HUES64 (cell line): ENCODE data around the gene KIF5B.

Experiments
- H3K27ac ChIP-seq: 2 replicates; pipeline ENCODE4 v1.7.0; 2013; ENCODE audit warnings: low read depth, low read length, inconsistent platforms
- H3K27me3 ChIP-seq: 2 replicates; pipeline ENCODE4 v1.6.1; 2013; ENCODE audit warnings: mild to moderate bottlenecking, low read length; ENCODE audit not compliant: insufficient read depth
- H3K36me3 ChIP-seq: 2 replicates; pipeline ENCODE4 v1.6.1; 2013; ENCODE audit warnings: mild to moderate bottlenecking, low read length; ENCODE audit not compliant: insufficient read depth
- H3K4me1 ChIP-seq: 2 replicates; pipeline ENCODE4 v1.6.1; 2013; ENCODE audit warnings: mild to moderate bottlenecking, low read length, moderate library complexity; ENCODE audit not compliant: insufficient read depth
- H3K4me3 ChIP-seq: 2 replicates; pipeline ENCODE4 v1.5.1; 2013; ENCODE audit warnings: mild to moderate bottlenecking, low read length, moderate library complexity
- H3K9ac ChIP-seq: 2 replicates; pipeline ENCODE4 v1.6.1; 2013; ENCODE audit warnings: mild to moderate bottlenecking, low read depth, low read length
- H3K9me3 ChIP-seq: 2 replicates; pipeline ENCODE4 v1.6.1; 2013; ENCODE audit warnings: low read depth, low read length; ENCODE audit not compliant: insufficient read depth
- WGBS: fragments of 150-250, 120-280 bp; methylation state at CpG from one replicate; pipeline ENCODE4 v1.1.7; 2013; ENCODE audit warnings: missing lambda C conversion rate; 5-methylcytosine and 5-hydroxymethylcytosine counted together

KIF5B gene

GRCh38 chr10:32041290-32042028 lies 14.8 kb downstream of the KIF5B start:
- peaks cover 93% of the 10 kb centered on the region for H3K36me3 ChIP-seq
- H3K4me3 ChIP-seq = no peak overlapping the region
- no peaks in the 10 kb centered on the region for H3K27me3 ChIP-seq
- 100% methylated on average over 1 of the region's 1 CpG for WGBS
- H3K4me1 ChIP-seq = no peaks in the 10 kb centered on the region; the same call in 1 of the 2 replicates
- H3K9ac ChIP-seq = no peak overlapping the region
- H3K9me3 ChIP-seq = no peaks in the 10 kb centered on the region
- H3K27ac ChIP-seq = no peak overlapping the region

GRCh38 chr10:32039734-32040133 lies 16.5 kb downstream of the KIF5B start:
- Histone ChIP-seq H3K27me3 (no peaks in the 10 kb centered on the region), H3K9me3 (no peaks in the 10 kb centered on the region), H3K4me1 (no peaks in the 10 kb centered on the region; the same call in 1 of the 2 replicates), H3K27ac (no peak overlapping the region), H3K4me3 (no peak overlapping the region), H3K9ac (no peak overlapping the region), H3K36me3 (peaks cover 93% of the 10 kb centered on the region)
- 100% methylated on average over 1 of the region's 1 CpG for WGBS

GRCh38 chr10:32038777-32039176 lies 17.4 kb downstream of the KIF5B start:
- no peaks in the 10 kb centered on the region for H3K9me3 ChIP-seq
- 90% methylated on average over 3 of the region's 3 CpGs for WGBS
- H3K4me3 ChIP-seq = no peak overlapping the region
- H3K36me3 ChIP-seq = peaks cover 93% of the 10 kb centered on the region
- no peaks in the 10 kb centered on the region; the same call in 1 of the 2 replicates for H3K4me1 ChIP-seq
- no peaks in the 10 kb centered on the region for H3K27me3 ChIP-seq
- H3K9ac ChIP-seq = no peak overlapping the region
- no peak overlapping the region for H3K27ac ChIP-seq

GRCh38 chr10:32036922-32037321 lies 19.3 kb downstream of the KIF5B start:
- Histone ChIP-seq H3K9me3 (no peaks in the 10 kb centered on the region), H3K9ac (no peak overlapping the region), H3K27ac (no peak overlapping the region), H3K4me3 (no peak overlapping the region), H3K4me1 (no peaks in the 10 kb centered on the region; the same call in 1 of the 2 replicates), H3K27me3 (no peaks in the 10 kb centered on the region), H3K36me3 (peaks cover 95% of the 10 kb centered on the region)
- WGBS = 98% methylated on average over 3 of the region's 4 CpGs

- no peak overlapping the region for H3K4me3 ChIP-seq
- H3K27ac ChIP-seq = no peak overlapping the region
- 94% methylated on average over 1 of the region's 1 CpG for WGBS
- H3K36me3 ChIP-seq = peaks cover 98% of the 10 kb centered on the region
- no peaks in the 10 kb centered on the region for H3K9me3 ChIP-seq
- no peaks in the 10 kb centered on the region; the same call in 1 of the 2 replicates for H3K4me1 ChIP-seq
- H3K27me3 ChIP-seq = no peaks in the 10 kb centered on the region
- H3K9ac ChIP-seq = no peak overlapping the region
Observed at GRCh38 chr10:32035038-32035437, 21.2 kb downstream of the KIF5B start.

GRCh38 chr10:32033171-32033570 lies 23.1 kb downstream of the KIF5B start:
- Histone ChIP-seq H3K27ac (no peak overlapping the region), H3K4me3 (no peak overlapping the region), H3K27me3 (no peaks in the 10 kb centered on the region), H3K4me1 (no peaks in the 10 kb centered on the region), H3K9me3 (no peaks in the 10 kb centered on the region), H3K36me3 (peaks cover 98% of the 10 kb centered on the region), H3K9ac (no peak overlapping the region)
- WGBS = 87% methylated on average over 5 of the region's 5 CpGs

- no peaks in the 10 kb centered on the region for H3K4me1 ChIP-seq
- H3K27me3 ChIP-seq = no peaks in the 10 kb centered on the region
- no peak overlapping the region for H3K27ac ChIP-seq
- 95% methylated on average over 3 of the region's 4 CpGs for WGBS
- H3K4me3 ChIP-seq = no peak overlapping the region
- no peak overlapping the region for H3K9ac ChIP-seq
- peaks cover 99% of the 10 kb centered on the region for H3K36me3 ChIP-seq
- no peaks in the 10 kb centered on the region for H3K9me3 ChIP-seq
Observed at GRCh38 chr10:32031920-32032319, 24.3 kb downstream of the KIF5B start.

GRCh38 chr10:32031424-32031823 lies 24.8 kb downstream of the KIF5B start:
- Histone ChIP-seq H3K27me3 (no peaks in the 10 kb centered on the region), H3K4me3 (no peak overlapping the region), H3K9me3 (no peaks in the 10 kb centered on the region), H3K36me3 (peaks cover 99% of the 10 kb centered on the region), H3K4me1 (no peaks in the 10 kb centered on the region), H3K27ac (no peak overlapping the region), H3K9ac (no peak overlapping the region)
- 94% methylated on average over 6 of the region's 6 CpGs for WGBS

- H3K27ac ChIP-seq = no peak overlapping the region
- no peak overlapping the region for H3K4me3 ChIP-seq
- H3K9me3 ChIP-seq = no peaks in the 10 kb centered on the region
- H3K4me1 ChIP-seq = no peaks in the 10 kb centered on the region
- no CpG with 5 or more reads among the region's 1 CpG for WGBS
- H3K36me3 ChIP-seq = peaks cover 95% of the 10 kb centered on the region
- no peaks in the 10 kb centered on the region for H3K27me3 ChIP-seq
- no peak overlapping the region for H3K9ac ChIP-seq
Observed at GRCh38 chr10:32028710-32029109, 27.5 kb downstream of the KIF5B start.

GRCh38 chr10:32023264-32023663 lies 33.0 kb downstream of the KIF5B start:
- no peaks in the 10 kb centered on the region for H3K27me3 ChIP-seq
- no peaks in the 10 kb centered on the region for H3K4me1 ChIP-seq
- H3K27ac ChIP-seq = no peak overlapping the region
- H3K9me3 ChIP-seq = no peaks in the 10 kb centered on the region
- H3K36me3 ChIP-seq = peaks cover 96% of the 10 kb centered on the region
- WGBS = 89% methylated on average over 1 of the region's 1 CpG
- H3K9ac ChIP-seq = no peak overlapping the region
- no peak overlapping the region for H3K4me3 ChIP-seq

GRCh38 chr10:32017044-32017443 lies 39.2 kb downstream of the KIF5B start:
- Histone ChIP-seq H3K9me3 (no peaks in the 10 kb centered on the region), H3K36me3 (peaks cover 99% of the 10 kb centered on the region), H3K27me3 (no peaks in the 10 kb centered on the region), H3K4me1 (no peaks in the 10 kb centered on the region), H3K9ac (no peak overlapping the region), H3K27ac (no peak overlapping the region), H3K4me3 (no peak overlapping the region)
- 94% methylated on average over 11 of the region's 11 CpGs for WGBS

GRCh38 chr10:32015386-32015785 lies 40.8 kb downstream of the KIF5B start:
- Histone ChIP-seq H3K36me3 (peaks cover 99% of the 10 kb centered on the region), H3K9me3 (no peaks in the 10 kb centered on the region), H3K27me3 (no peaks in the 10 kb centered on the region), H3K9ac (no peak overlapping the region), H3K4me3 (no peak overlapping the region), H3K4me1 (no peaks in the 10 kb centered on the region), H3K27ac (no peak overlapping the region)
- WGBS = 93% methylated on average over 5 of the region's 5 CpGs
